RKO (cell line): Measurements from ENCODE around the gene TTR.

Experiments used
- DNase-seq: peaks from one replicate; pipeline ENCODE4 v3.0.0-alpha.2; 2016; ENCODE audit warnings: low spot score

Gene TTR

GRCh38 chr18:31616586-31616985, 24.9 kb downstream of the TTR start:
- no peak for DNase-seq

GRCh38 chr18:31617031-31617717, 25.5 kb downstream of the TTR start:
- DNase-seq: no peak

GRCh38 chr18:31618801-31619200, 27.1 kb downstream of the TTR start:
- no peak for DNase-seq

- DNase-seq: no peak
These were observed 27.6 kb downstream of the TTR start for GRCh38 chr18:31619291-31619690.

GRCh38 chr18:31624892-31625640, 33.4 kb downstream of the TTR start:
- DNase-seq: no peak

GRCh38 chr18:31626409-31626808, 34.7 kb downstream of the TTR start:
- DNase-seq: peak; percentile 38

GRCh38 chr18:31630549-31630948, 38.9 kb downstream of the TTR start:
- no peak for DNase-seq

- DNase-seq: no peak
These were observed 39.8 kb downstream of the TTR start for GRCh38 chr18:31631526-31631925.

GRCh38 chr18:31632356-31632755, 40.7 kb downstream of the TTR start:
- no peak for DNase-seq

GRCh38 chr18:31633392-31634330, 42.0 kb downstream of the TTR start:
- DNase-seq: no peak

GRCh38 chr18:31634331-31634713, 42.6 kb downstream of the TTR start:
- DNase-seq: no peak

- DNase-seq: peak; percentile 12
These were observed 44.7 kb downstream of the TTR start for GRCh38 chr18:31636387-31636786.

GRCh38 chr18:31637445-31637844, 45.8 kb downstream of the TTR start:
- no peak for DNase-seq

- no peak for DNase-seq
These were observed 51.3 kb downstream of the TTR start for GRCh38 chr18:31643003-31643402.

GRCh38 chr18:31645411-31645810, 53.7 kb downstream of the TTR start:
- no peak for DNase-seq

GRCh38 chr18:31646332-31647126, 54.9 kb downstream of the TTR start:
- no peak for DNase-seq

GRCh38 chr18:31647127-31647753, 55.6 kb downstream of the TTR start:
- DNase-seq: no peak
